Bronchial epithelial cell (primary cell): ENCODE results near the gene TMPRSS2. TPM values are rescaled to one million over a fixed set of nuclear protein-coding genes. Genes with fewer than 3 reads are reported as not detected.

Source experiments
- DNase-seq: peaks from one replicate; pipeline ENCODE4 v3.0.0-alpha.2; 2010; ENCODE audit warnings: low read depth
- FAIRE-seq: peaks from 2 replicates; lab custom pipeline; 2011; peaks lifted over from hg19 to GRCh38; lab: Jason Lieb, UNC
- H3K27me3 ChIP-seq: 2 replicates; pipeline ENCODE4 v1.5.1; 2011; ENCODE audit warnings: low read length; ENCODE audit not compliant: control insufficient read depth, insufficient read depth
- H3K36me3 ChIP-seq: 2 replicates; pipeline ENCODE4 v1.5.1; 2011; ENCODE audit warnings: low read length; ENCODE audit not compliant: control insufficient read depth, insufficient read depth
- H3K4me3 ChIP-seq: 2 replicates; pipeline ENCODE4 v1.5.1; 2011; ENCODE audit warnings: mild to moderate bottlenecking, low read depth, low read length, control low read depth
- total RNA-seq: library from RNA; depleted of rRNA; stranded (reverse); fragments of >200 nt; gene quantifications from 2 replicates; pipeline ENCODE4 v1.2.1, GENCODE V29; 2014
- TF ChIP-seq, protein P1 (sequence below): IDR thresholded peaks from 2 replicates; pipeline ENCODE4 v1.5.1; 2011; ENCODE audit warnings: mild to moderate bottlenecking, moderate library complexity, low read length, control low read depth, inconsistent platforms; ENCODE audit not compliant: insufficient read depth, severe bottlenecking

TMPRSS2 gene
- total RNA-seq, 1 donor from 2014 or later = 3.7 TPM

DNA sequence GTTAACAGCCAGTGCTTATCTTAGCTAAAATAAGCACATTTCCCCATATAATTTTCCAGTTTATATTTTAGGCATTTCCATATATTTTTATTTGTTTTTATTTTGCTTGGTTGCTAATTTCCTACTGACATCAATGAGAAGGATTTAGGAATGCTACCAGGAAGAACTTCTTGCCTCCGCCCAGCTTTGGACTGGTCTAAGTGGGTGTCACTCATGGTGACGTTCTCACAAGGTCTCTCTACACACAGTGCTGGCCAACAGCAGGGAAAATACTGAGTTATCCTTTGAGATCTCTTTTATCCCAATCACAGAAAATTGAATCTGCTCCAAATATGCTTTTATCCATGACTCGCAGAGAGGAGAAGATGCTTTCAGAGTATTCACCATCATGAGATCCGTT lies 68.7 kb downstream of the TMPRSS2 start:
- Histone ChIP-seq H3K4me3 (no peak overlapping the region), H3K27me3 (no peaks in the 10 kb centered on the region), H3K36me3 (no peaks in the 10 kb centered on the region)
- TF ChIP-seq, protein P1, sequence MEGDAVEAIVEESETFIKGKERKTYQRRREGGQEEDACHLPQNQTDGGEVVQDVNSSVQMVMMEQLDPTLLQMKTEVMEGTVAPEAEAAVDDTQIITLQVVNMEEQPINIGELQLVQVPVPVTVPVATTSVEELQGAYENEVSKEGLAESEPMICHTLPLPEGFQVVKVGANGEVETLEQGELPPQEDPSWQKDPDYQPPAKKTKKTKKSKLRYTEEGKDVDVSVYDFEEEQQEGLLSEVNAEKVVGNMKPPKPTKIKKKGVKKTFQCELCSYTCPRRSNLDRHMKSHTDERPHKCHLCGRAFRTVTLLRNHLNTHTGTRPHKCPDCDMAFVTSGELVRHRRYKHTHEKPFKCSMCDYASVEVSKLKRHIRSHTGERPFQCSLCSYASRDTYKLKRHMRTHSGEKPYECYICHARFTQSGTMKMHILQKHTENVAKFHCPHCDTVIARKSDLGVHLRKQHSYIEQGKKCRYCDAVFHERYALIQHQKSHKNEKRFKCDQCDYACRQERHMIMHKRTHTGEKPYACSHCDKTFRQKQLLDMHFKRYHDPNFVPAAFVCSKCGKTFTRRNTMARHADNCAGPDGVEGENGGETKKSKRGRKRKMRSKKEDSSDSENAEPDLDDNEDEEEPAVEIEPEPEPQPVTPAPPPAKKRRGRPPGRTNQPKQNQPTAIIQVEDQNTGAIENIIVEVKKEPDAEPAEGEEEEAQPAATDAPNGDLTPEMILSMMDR = no peak
- no peak for DNase-seq
- no peak for FAIRE-seq

DNA sequence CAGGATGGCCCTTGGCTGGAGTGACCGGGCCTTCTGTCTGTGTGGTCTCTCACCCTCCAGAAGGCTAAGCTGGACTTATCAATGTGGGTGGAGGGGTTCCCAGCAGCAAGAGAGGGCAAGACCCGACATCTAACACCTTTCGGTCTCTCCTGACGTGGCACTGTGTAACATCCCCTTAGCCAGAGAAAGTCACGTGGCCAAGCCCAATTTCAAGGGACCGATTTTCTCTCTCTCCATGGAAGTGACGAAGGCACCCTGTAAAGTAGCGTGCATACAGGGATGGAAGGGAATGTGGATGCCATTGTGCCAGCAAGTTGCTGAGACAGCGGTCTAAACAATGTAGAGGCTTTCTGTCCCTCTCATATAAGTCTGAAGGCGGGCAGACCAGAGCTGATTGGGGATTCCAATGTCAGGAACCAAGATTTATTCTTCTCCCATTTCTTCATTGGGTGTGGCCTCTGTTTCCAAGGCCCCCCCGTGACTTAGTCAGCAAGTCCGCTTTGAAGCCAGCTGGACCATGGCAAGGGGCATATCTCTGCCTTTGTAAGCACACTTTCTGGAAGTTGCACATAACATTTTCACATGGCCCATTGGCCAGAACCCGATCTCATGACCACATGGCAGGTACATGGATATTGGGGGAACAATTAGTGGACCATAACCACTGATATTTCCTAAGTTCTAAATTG lies 69.4 kb downstream of the TMPRSS2 start:
- no peaks in the 10 kb centered on the region for H3K36me3 ChIP-seq
- FAIRE-seq = no peak
- DNase-seq = no peak

DNA sequence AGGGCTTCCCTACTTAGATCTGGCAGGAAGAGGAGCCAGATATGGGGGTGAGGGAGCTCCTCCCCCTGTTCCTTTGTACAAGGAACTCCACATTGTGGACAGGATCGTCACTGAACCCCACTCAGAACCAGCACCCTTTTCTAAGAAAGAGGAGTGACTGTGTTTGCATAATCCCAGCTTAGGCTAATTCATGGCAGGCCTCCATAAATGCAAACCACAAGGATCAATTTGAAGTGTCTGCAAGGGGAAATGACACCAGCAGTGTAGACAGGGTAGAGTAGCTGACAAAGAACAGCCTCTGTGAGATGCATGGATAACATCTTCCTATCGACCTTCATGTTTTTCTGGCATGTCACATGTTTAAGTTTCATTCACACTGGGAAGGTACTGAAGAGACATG lies 70.2 kb downstream of the TMPRSS2 start:
- Histone ChIP-seq H3K36me3 (no peaks in the 10 kb centered on the region), H3K27me3 (no peaks in the 10 kb centered on the region), H3K4me3 (no peak overlapping the region)
- no peak for DNase-seq
- no peak for FAIRE-seq
- TF ChIP-seq, protein P1 = no peak

More for the DNA sequence above, 69.4 kb downstream of the TMPRSS2 start:
- TF ChIP-seq, protein P1 = no peak
- Histone ChIP-seq H3K27me3 (no peaks in the 10 kb centered on the region), H3K4me3 (no peak overlapping the region)

DNA sequence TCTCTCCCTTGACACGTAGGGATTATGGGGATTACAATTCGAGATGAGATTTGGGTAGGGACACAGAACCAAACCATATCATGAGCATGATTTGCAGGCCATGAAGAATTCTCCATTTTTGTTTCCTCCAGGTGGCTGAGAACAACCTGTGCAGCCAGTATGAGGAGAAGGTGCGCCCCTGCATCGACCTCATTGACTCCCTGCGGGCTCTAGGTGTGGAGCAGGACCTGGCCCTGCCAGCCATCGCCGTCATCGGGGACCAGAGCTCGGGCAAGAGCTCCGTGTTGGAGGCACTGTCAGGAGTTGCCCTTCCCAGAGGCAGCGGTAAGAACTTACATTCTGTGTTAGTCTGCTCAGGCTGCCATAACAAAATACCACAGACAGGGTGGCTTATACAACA lies 72.3 kb downstream of the TMPRSS2 start:
- FAIRE-seq (no peak), DNase-seq (no peak)
- Histone ChIP-seq H3K36me3 (no peaks in the 10 kb centered on the region), H3K27me3 (no peaks in the 10 kb centered on the region), H3K4me3 (no peak overlapping the region)
- TF ChIP-seq, protein P1 = no peak

DNA sequence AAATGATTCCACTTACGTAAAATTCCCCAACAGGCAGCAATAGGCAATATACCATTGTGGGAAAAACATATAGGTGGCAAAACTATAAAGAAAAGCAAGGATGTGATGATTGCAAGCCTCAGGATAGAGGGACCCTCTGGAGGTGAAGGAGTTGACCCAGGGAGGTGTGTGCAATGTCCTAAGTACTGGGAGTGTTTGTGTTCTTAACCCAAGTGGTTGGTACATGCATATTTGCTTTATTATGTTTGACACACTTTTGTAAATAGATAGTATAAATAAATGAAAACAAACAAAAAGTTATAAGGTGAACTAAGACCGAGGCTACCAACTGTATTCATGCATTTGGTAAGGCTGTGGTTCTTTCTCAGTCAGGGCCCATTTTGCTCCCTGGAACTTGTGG lies 74.4 kb downstream of the TMPRSS2 start:
- H3K27me3 ChIP-seq = no peaks in the 10 kb centered on the region
- H3K4me3 ChIP-seq = no peak overlapping the region
- TF ChIP-seq, protein P1 = no peak
- H3K36me3 ChIP-seq = no peaks in the 10 kb centered on the region
- DNase-seq = no peak
- no peak for FAIRE-seq
